MCF 10A (cell line): ENCODE data around the gene TSPYL1. TPM values are rescaled to one million over a fixed set of nuclear protein-coding genes. Genes with fewer than 3 reads are reported as not detected.

Experiments
- BruUV-seq: library from RNA; stranded (reverse); fragments of 400-500 nt; replicated peaks from 2 replicates; lab custom pipeline; 2021; lab: Mats Ljungman, UMichigan
- CTCF ChIA-PET: fragments of 300-600 bp; sonication (Branson Sonifier 250); formaldehyde crosslinking; extraction: SDS; loops from one replicate; lab custom pipeline; 2021; ENCODE audit warnings: antibody characterized with exemption, inconsistent platforms; lab: Yijun Ruan, JAX
- POLR2A ChIA-PET: fragments of 300-600, 350-650 bp; sonication (Branson Sonifier 250); formaldehyde crosslinking; extraction: SDS; loops from one replicate; lab custom pipeline; 2020; ENCODE audit warnings: antibody characterized with exemption, inconsistent platforms; lab: Yijun Ruan, JAX
- DNase-seq: peaks from one replicate; pipeline ENCODE4 v3.0.0-alpha.2; 2018; ENCODE audit not compliant: unreplicated experiment
- H3K27ac Mint-ChIP-seq: one replicate; pipeline ENCODE4 v1.8.0; 2022; ENCODE audit warnings: mild to moderate bottlenecking, low read depth, mixed read lengths; ENCODE audit not compliant: unreplicated experiment
- H3K27me3 Mint-ChIP-seq: one replicate; pipeline ENCODE4 v1.8.0; 2022; ENCODE audit warnings: mixed read lengths; ENCODE audit not compliant: insufficient read depth, unreplicated experiment
- H3K36me3 Mint-ChIP-seq: one replicate; pipeline ENCODE4 v1.8.0; 2022; ENCODE audit warnings: mild to moderate bottlenecking, moderate library complexity, mixed read lengths; ENCODE audit not compliant: insufficient read depth, unreplicated experiment
- H3K4me1 Mint-ChIP-seq: one replicate; pipeline ENCODE4 v1.8.0; 2022; ENCODE audit warnings: mixed read lengths; ENCODE audit not compliant: insufficient read depth, unreplicated experiment
- H3K4me3 Mint-ChIP-seq: one replicate; pipeline ENCODE4 v1.8.0; 2022; ENCODE audit warnings: mild to moderate bottlenecking, moderate library complexity, mixed read lengths; ENCODE audit not compliant: unreplicated experiment
- H3K9me3 Mint-ChIP-seq: one replicate; pipeline ENCODE4 v1.8.0; 2022; ENCODE audit warnings: mixed read lengths; ENCODE audit not compliant: unreplicated experiment
- CTCF ChIP-seq: fragments of 200-600 bp; IDR thresholded peaks from one replicate; pipeline ENCODE4 v1.8.0; 2022; ENCODE audit warnings: antibody characterized with exemption, mild to moderate bottlenecking; ENCODE audit not compliant: unreplicated experiment
- intact Hi-C: fragments of 100-400 bp; cut with micrococcal nuclease; formaldehyde crosslinking; loops from 2 replicates; pipeline ENCODE4 v1.14.1; 2022
- total RNA-seq: library from RNA; stranded (reverse); gene quantifications from 2 replicates; pipeline ENCODE4 v1.2.3, GENCODE V29; 2022

TSPYL1 gene
- total RNA-seq, 1 experiment from 2014 or later = 67.4 TPM

- Mint-ChIP-seq H3K36me3 (peaks cover 21% of the 10 kb centered on the region), H3K4me3 (no peak overlapping the region), H3K27me3 (no peaks in the 10 kb centered on the region), H3K4me1 (no peaks in the 10 kb centered on the region), H3K9me3 (no peaks in the 10 kb centered on the region), H3K27ac (no peak overlapping the region)
- BruUV-seq = no TSS peak
- DNase-seq = no peak
- intact Hi-C loops = no loop called here
- TF ChIP-seq CTCF = no peak
- POLR2A ChIA-PET = no interaction called here
- CTCF ChIA-PET = interaction anchor here (0.5 to 1.0 kb wide), 2 partner anchors 20 to 43 kb away, joined by 3 read pairs; no protein-coding TSS in a partner anchor
Observed at GRCh38 chr6:116238083-116238482, 41.6 kb downstream of the TSPYL1 start.

- Mint-ChIP-seq H3K4me3 (no peak overlapping the region), H3K36me3 (peaks cover 13% of the 10 kb centered on the region), H3K27ac (no peak overlapping the region), H3K4me1 (no peaks in the 10 kb centered on the region), H3K9me3 (no peaks in the 10 kb centered on the region), H3K27me3 (no peaks in the 10 kb centered on the region)
- ChIA-PET POLR2A (no interaction called here), CTCF (interaction anchor here (0.6 to 1.1 kb wide), 2 partner anchors 63 to 119 kb away, joined by 3 to 4 read pairs; no protein-coding TSS in a partner anchor)
- intact Hi-C loops = no loop called here
- TF ChIP-seq CTCF = no peak
- no TSS peak for BruUV-seq
- no peak for DNase-seq
Observed at GRCh38 chr6:116234689-116235088, 45.0 kb downstream of the TSPYL1 start.

- TF ChIP-seq CTCF = no peak
- intact Hi-C loops = no loop called here
- no peak overlapping the region for H3K4me3 Mint-ChIP-seq
- no peaks in the 10 kb centered on the region for H3K9me3 Mint-ChIP-seq
- no peaks in the 10 kb centered on the region for H3K36me3 Mint-ChIP-seq
- no TSS peak for BruUV-seq
- H3K27me3 Mint-ChIP-seq = no peaks in the 10 kb centered on the region
- POLR2A ChIA-PET = interaction anchor here (1.1 kb wide), 1 partner anchor 25 kb away, joined by 4 read pairs; the partner anchor contains the start of gene TSPYL4
- DNase-seq = peak; percentile 36
- CTCF ChIA-PET = interaction anchor here (0.5 to 2.9 kb wide), 4 partner anchors 11 to 457 kb away, joined by 3 to 22 read pairs (median 5); no protein-coding TSS in a partner anchor
- no peaks in the 10 kb centered on the region for H3K4me1 Mint-ChIP-seq
- no peak overlapping the region for H3K27ac Mint-ChIP-seq
Observed at GRCh38 chr6:116229287-116229913, 50.3 kb downstream of the TSPYL1 start.

Other genes starting within 250 kb of the TSPYL1 start
- gene FRK, start 219.0 kb downstream of the TSPYL1 start, total RNA-seq = 0.82 and 0.98 TPM in 2 replicates
- gene NT5DC1, start 179.1 kb downstream of the TSPYL1 start, total RNA-seq = 16.5 and 27.6 TPM in 2 replicates
- gene COL10A1, start 153.8 kb downstream of the TSPYL1 start, total RNA-seq = not detected in 2 replicates
- 9.1 and 9.8 TPM in 2 replicates for gene TSPYL4, start 25.9 kb downstream of the TSPYL1 start, total RNA-seq
- 66.0 and 86.5 TPM in 2 replicates for gene DSE, start 91.0 kb upstream of the TSPYL1 start, total RNA-seq
- not detected in 2 replicates for gene CALHM6, start 181.4 kb upstream of the TSPYL1 start, total RNA-seq
- not detected in 2 replicates for gene CALHM5, start 231.7 kb upstream of the TSPYL1 start, total RNA-seq